ENCODE measurements around the gene ATF2.
"Not testable (repeated sequence)": the region's sequence is repeated elsewhere in the genome, so short reads cannot be mapped to it uniquely, and the experiment has no call there.

Gene ATF2

GRCh38 chr2:175166216-175166824 lies 1.7 kb downstream of the ATF2 start:
- no peak for DNase-seq

- DNase-seq, result no peak
These were observed 3.8 kb downstream of the ATF2 start for GRCh38 chr2:175164235-175164634.

GRCh38 chr2:175158894-175159293 lies 9.1 kb downstream of the ATF2 start:
- no peak for DNase-seq

- no peak for DNase-seq
These were observed 11.5 kb downstream of the ATF2 start for GRCh38 chr2:175156534-175156933.

GRCh38 chr2:175154661-175155082 lies 13.3 kb downstream of the ATF2 start:
- DNase-seq, result no peak

GRCh38 chr2:175152242-175152641 lies 15.8 kb downstream of the ATF2 start:
- no peak for DNase-seq

GRCh38 chr2:175151791-175152190 lies 16.2 kb downstream of the ATF2 start:
- DNase-seq, result no peak

GRCh38 chr2:175147186-175147585 lies 20.8 kb downstream of the ATF2 start:
- DNase-seq, result no peak

- peak in 3 of 4 experiments; percentile 11 to 28 (median 23) for DNase-seq
These were observed 24.3 kb downstream of the ATF2 start for GRCh38 chr2:175143678-175144077.

- DNase-seq, result no peak
These were observed 24.8 kb downstream of the ATF2 start for GRCh38 chr2:175143191-175143590.

GRCh38 chr2:175140332-175140731 lies 27.7 kb downstream of the ATF2 start:
- no peak for DNase-seq

GRCh38 chr2:175137793-175138192 lies 30.2 kb downstream of the ATF2 start:
- DNase-seq, result no peak

- DNase-seq, result no peak
These were observed 31.4 kb downstream of the ATF2 start for GRCh38 chr2:175136334-175137215.

GRCh38 chr2:175135862-175136261 lies 32.1 kb downstream of the ATF2 start:
- DNase-seq, result no peak

GRCh38 chr2:175135177-175135576 lies 32.8 kb downstream of the ATF2 start:
- no peak for DNase-seq

- DNase-seq, result no peak
These were observed 36.8 kb downstream of the ATF2 start for GRCh38 chr2:175131252-175131651.

GRCh38 chr2:175126661-175127060 lies 41.3 kb downstream of the ATF2 start:
- DNase-seq, result no peak

- DNase-seq, result no peak
These were observed 44.7 kb downstream of the ATF2 start for GRCh38 chr2:175123254-175123653.

- DNase-seq, result peak in 3 of 4 experiments; percentile 11 to 73 (median 63)
These were observed 56.8 kb downstream of the ATF2 start for GRCh38 chr2:175111200-175111657.

- not testable (repeated sequence) for DNase-seq
These were observed 59.9 kb downstream of the ATF2 start for GRCh38 chr2:175108091-175108490.

GRCh38 chr2:175107146-175107545 lies 60.9 kb downstream of the ATF2 start:
- no peak for DNase-seq

GRCh38 chr2:175103191-175103590 lies 64.8 kb downstream of the ATF2 start:
- DNase-seq, result no peak

- DNase-seq, result no peak
These were observed 66.5 kb downstream of the ATF2 start for GRCh38 chr2:175101514-175101913.

- DNase-seq, result no peak
These were observed 70.7 kb downstream of the ATF2 start for GRCh38 chr2:175097297-175097696.
